ENCODE measurements around the gene SMIM33. TPM values are rescaled to one million over a fixed set of nuclear protein-coding genes. Genes with fewer than 3 reads are reported as not detected.

The SMIM33 gene
- total RNA-seq (2021) (not detected in 2 replicates), Bru-seq, nascent RNA (percentile 13 among the genes with signal in this experiment), BruChase-seq, experiment 1, labeled RNA remaining after a 2-hour chase (not detected), BruChase-seq, experiment 2, labeled RNA remaining after a 6-hour chase (not detected)
- long read RNA-seq = 0 reads

DNA sequence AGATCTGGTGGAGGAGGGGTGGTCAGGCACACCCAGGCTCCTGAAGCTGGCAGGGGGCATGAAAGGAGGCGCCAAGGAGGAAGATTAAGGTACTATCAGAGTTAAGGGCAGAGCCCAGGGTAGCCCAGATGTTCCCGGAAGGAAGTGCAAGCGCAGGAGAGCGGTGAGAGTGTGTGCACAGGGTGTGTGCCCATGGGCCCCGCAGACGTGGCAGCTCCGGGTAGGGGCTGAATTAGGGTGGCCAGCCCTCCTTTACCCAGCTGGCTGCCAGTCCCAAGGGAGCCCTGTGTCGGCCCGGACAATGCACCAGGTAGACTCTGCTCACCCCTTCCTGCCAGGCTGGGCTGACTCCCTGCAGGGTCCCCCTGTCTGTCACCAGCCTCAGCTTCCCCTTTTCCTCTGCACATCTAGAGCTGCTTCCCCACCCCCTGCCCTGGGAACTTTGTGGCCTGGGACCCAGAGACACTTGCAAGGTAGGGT lies at the start of gene SMIM33:
SMIM33 (plus strand) TSS at position 184 of the 480 bp plus-strand sequence; CDS start at position 302, 118 bp downstream.
- BruUV-seq (replicated peaks) = no TSS peak
- peaks cover 14% of the 10 kb centered on the region for H3K4me1 ChIP-seq (ENCODE audit: insufficient read depth, low read length, poor library complexity, severe bottlenecking)
- ChIA-PET CTCF (no interaction called here), POLR2A (ENCODE audit: low non-redundant PET) (no interaction called here)
- no peak within 1 kb of the TSS for H3K27ac ChIP-seq (ENCODE audit: low read depth, low read length, poor library complexity, severe bottlenecking)
- H3K27me3 ChIP-seq (replicated peaks; ENCODE audit: insufficient read depth, low read depth, low read length, poor library complexity) = no peaks in the 10 kb centered on the region
- H3K9me3 ChIP-seq (ENCODE audit: low read depth, low read length, poor library complexity, severe bottlenecking) = no peaks in the 10 kb centered on the region
- no peak for DNase-seq (ENCODE audit: low spot score)
- intact Hi-C loops (cut with micrococcal nuclease; ENCODE audit: unreplicated experiment) = no loop called here
- peaks cover 7% of the 10 kb centered on the region for H3K36me3 ChIP-seq (ENCODE audit: insufficient read depth, low read length, poor library complexity, severe bottlenecking)
- H3K4me3 ChIP-seq (ENCODE audit: low read depth, low read length, poor library complexity, severe bottlenecking) = no peak within 1 kb of the TSS
- TF ChIP-seq, protein P1, sequence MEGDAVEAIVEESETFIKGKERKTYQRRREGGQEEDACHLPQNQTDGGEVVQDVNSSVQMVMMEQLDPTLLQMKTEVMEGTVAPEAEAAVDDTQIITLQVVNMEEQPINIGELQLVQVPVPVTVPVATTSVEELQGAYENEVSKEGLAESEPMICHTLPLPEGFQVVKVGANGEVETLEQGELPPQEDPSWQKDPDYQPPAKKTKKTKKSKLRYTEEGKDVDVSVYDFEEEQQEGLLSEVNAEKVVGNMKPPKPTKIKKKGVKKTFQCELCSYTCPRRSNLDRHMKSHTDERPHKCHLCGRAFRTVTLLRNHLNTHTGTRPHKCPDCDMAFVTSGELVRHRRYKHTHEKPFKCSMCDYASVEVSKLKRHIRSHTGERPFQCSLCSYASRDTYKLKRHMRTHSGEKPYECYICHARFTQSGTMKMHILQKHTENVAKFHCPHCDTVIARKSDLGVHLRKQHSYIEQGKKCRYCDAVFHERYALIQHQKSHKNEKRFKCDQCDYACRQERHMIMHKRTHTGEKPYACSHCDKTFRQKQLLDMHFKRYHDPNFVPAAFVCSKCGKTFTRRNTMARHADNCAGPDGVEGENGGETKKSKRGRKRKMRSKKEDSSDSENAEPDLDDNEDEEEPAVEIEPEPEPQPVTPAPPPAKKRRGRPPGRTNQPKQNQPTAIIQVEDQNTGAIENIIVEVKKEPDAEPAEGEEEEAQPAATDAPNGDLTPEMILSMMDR (conservative IDR thresholded peaks at IDR 0.05; ENCODE audit: low read depth, low read length) = no peak
- no peak for TF ChIP-seq EZH2 (IDR thresholded peaks at IDR 0.05; ENCODE audit: borderline replicate concordance, low read depth, low read length, poor library complexity, severe bottlenecking)

DNA sequence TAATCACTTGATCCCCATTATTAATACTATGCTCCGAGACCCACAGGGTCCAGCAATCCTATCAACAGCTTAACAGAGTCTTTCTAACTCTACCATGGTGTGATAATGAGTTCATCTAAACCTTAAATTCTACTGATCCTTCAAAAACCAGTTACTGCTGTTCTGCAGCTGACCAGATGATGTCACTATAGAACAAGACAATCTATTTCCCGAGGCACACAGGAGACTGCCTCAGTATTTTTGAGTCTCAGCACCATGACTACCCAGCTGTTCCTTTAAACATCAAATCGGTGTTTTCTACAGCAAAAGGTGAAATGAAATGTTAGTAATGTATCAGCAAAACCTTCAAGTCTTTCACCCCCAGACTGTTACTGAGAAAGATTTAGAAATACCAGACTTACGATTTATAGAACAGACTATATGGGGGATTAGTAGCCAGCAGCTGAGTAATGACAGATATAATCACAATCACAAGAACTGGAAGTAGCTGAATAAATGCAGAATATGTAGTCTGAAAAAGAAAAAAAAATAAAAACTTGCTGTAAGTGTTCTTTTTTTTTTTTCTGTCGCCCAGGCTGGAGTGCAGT lies 48.4 kb upstream of the SMIM33 start:
- intact Hi-C loops (cut with micrococcal nuclease; ENCODE audit: unreplicated experiment) = loop anchor here (1.0 to 5.0 kb wide), 3 partner anchors 91 to 343 kb away; no protein-coding TSS in a partner anchor
- no peaks in the 10 kb centered on the region for H3K27me3 ChIP-seq (replicated peaks; ENCODE audit: insufficient read depth, low read depth, low read length, poor library complexity)
- H3K9me3 ChIP-seq (ENCODE audit: low read depth, low read length, poor library complexity, severe bottlenecking) = no peaks in the 10 kb centered on the region
- H3K27ac ChIP-seq (ENCODE audit: low read depth, low read length, poor library complexity, severe bottlenecking) = no peak overlapping the region
- BruUV-seq (replicated peaks) = no TSS peak
- H3K36me3 ChIP-seq (ENCODE audit: insufficient read depth, low read length, poor library complexity, severe bottlenecking) = no peaks in the 10 kb centered on the region
- H3K4me1 ChIP-seq (ENCODE audit: insufficient read depth, low read length, poor library complexity, severe bottlenecking) = peaks cover 7% of the 10 kb centered on the region
- POLR2A ChIA-PET (ENCODE audit: low non-redundant PET) = interaction anchor here (0.7 kb wide), 1 partner anchor 327 kb away, joined by 7 read pairs; no protein-coding TSS in a partner anchor
- CTCF ChIA-PET = interaction anchor here (0.6 to 1.9 kb wide), 10 partner anchors 17 to 354 kb away, joined by 3 to 16 read pairs (median 3); partner anchors contain the start of gene DNAJC18
- no peak overlapping the region for H3K4me3 ChIP-seq (ENCODE audit: low read depth, low read length, poor library complexity, severe bottlenecking)
- no peak for TF ChIP-seq EZH2 (IDR thresholded peaks at IDR 0.05; ENCODE audit: borderline replicate concordance, low read depth, low read length, poor library complexity, severe bottlenecking)
- TF ChIP-seq, protein P1 (conservative IDR thresholded peaks at IDR 0.05; ENCODE audit: low read depth, low read length) = peak; percentile 94
- DNase-seq (ENCODE audit: low spot score) = peak; percentile 77

DNA sequence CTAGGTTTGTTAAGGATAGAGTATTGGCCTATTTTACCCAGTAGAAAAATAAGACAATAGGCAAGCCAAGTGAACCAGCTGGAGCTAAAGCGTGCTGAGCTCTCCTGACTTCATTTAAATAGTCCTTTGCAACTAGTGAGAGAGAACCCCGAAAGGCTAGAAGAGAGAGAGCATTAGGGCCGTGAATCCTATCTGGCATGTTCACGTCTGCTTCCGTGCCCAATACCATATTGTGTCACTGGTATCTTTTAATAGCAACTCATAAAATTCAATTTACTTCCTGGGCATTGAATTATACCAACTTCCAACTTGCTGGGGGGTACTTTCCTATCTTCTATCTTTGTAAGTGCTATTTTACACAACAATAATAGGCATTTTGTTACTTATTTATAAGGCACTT lies 45.3 kb upstream of the SMIM33 start:
- no peaks in the 10 kb centered on the region for H3K9me3 ChIP-seq (ENCODE audit: low read depth, low read length, poor library complexity, severe bottlenecking)
- H3K36me3 ChIP-seq (ENCODE audit: insufficient read depth, low read length, poor library complexity, severe bottlenecking) = no peaks in the 10 kb centered on the region
- ChIA-PET CTCF (no interaction called here), POLR2A (ENCODE audit: low non-redundant PET) (no interaction called here)
- DNase-seq (ENCODE audit: low spot score) = peak; percentile 73
- no peak overlapping the region for H3K27ac ChIP-seq (ENCODE audit: low read depth, low read length, poor library complexity, severe bottlenecking)
- TF ChIP-seq, protein P1 (conservative IDR thresholded peaks at IDR 0.05; ENCODE audit: low read depth, low read length) = no peak
- TF ChIP-seq EZH2 (IDR thresholded peaks at IDR 0.05; ENCODE audit: borderline replicate concordance, low read depth, low read length, poor library complexity, severe bottlenecking) = no peak
- H3K4me1 ChIP-seq (ENCODE audit: insufficient read depth, low read length, poor library complexity, severe bottlenecking) = peaks cover 7% of the 10 kb centered on the region
- no peak overlapping the region for H3K4me3 ChIP-seq (ENCODE audit: low read depth, low read length, poor library complexity, severe bottlenecking)
- no peaks in the 10 kb centered on the region for H3K27me3 ChIP-seq (replicated peaks; ENCODE audit: insufficient read depth, low read depth, low read length, poor library complexity)
- intact Hi-C loops (cut with micrococcal nuclease; ENCODE audit: unreplicated experiment) = no loop called here
- BruUV-seq (replicated peaks) = no TSS peak
